Smooth muscle cell of the coronary artery (primary cell): ENCODE measurements around the gene ASCL4. TPM values are rescaled to one million over a fixed set of nuclear protein-coding genes. Genes with fewer than 3 reads are reported as not detected.

Source experiments
- total RNA-seq: library from RNA; depleted of rRNA; stranded (reverse); fragments of >200 nt; gene quantifications from 2 replicates; pipeline ENCODE4 v1.2.3, GENCODE V29; 2014; ENCODE audit warnings: low replicate concordance

ASCL4 gene, protein sequence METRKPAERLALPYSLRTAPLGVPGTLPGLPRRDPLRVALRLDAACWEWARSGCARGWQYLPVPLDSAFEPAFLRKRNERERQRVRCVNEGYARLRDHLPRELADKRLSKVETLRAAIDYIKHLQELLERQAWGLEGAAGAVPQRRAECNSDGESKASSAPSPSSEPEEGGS
- not detected in 2 replicates for total RNA-seq

DNA sequence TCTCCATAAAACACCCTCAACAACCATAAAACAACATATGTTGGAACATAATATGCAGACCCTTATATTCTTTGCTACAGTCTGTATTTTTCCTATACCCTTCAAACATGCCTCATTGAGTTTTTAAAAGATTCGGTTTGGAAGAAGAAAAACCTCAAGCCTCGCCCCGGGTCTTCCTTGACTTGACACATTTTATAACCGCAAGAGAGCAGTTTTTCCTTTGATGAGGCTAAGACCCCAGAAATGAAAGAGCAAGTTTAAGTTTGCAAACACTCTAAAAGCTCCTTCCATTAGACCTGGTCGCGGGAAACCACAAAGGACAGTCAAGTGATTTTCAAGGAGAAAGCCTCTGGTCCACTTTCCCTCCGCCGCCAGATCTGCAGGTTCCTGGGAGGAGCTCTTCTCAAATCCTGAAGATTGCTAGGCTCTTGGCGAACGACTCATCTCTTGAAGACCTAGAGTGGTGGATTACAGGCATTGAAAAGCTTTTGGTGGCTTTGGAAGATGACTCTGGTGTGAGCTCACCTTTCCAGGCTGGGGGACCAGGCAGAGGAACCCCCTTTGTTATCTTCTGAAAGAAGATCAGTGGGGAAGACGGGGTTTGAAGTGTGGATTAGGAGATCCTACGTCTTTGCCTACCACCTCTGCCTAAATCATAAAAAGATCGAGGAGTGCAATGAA is at the start of gene ASCL4:
TSS of gene ASCL4 (plus strand) at position 356 of the 681 bp plus-strand sequence. CDS start 515 bp downstream, outside the sequence.

GRCh38 chr12:107760809-107761501 is 13.5 kb upstream of the ASCL4 start, which contains the start of gene PRDM4:
Gene PRDM4 (minus strand): TSS chr12:107761137. CDS start chr12:107760515, 622 bp downstream.

Other genes with a start within 250 kb of the ASCL4 start
- 99.1 and 247 TPM in 2 replicates for gene PWP1, start 88.9 kb upstream of the ASCL4 start, total RNA-seq
- gene PRDM4, start 13.6 kb upstream of the ASCL4 start, total RNA-seq, result 11.4 and 15.2 TPM in 2 replicates